CD4-positive, alpha-beta T cell treated with Interleukin-4 for 4 hours (primary cell): Measurements from ENCODE around the gene DSCAM.
"Not testable (repeated sequence)": the region's sequence is repeated elsewhere in the genome, so short reads cannot be mapped to it uniquely, and the experiment has no call there.

Experiments used
- DNase-seq: peaks from one replicate; pipeline ENCODE4 v3.0.0-alpha.2; 2020

Gene DSCAM

GRCh38 chr21:40846587-40847411, at the start of gene DSCAM:
Gene DSCAM, minus strand, starts transcription at chr21:40847158. Its CDS starts 497 bp downstream, at chr21:40846661.
- no peak for DNase-seq

- not testable (repeated sequence) for DNase-seq
These were observed 48.7 kb upstream of the DSCAM start for GRCh38 chr21:40895697-40896096.

GRCh38 chr21:40886931-40887330, 40.0 kb upstream of the DSCAM start:
- DNase-seq: no peak

GRCh38 chr21:40886006-40886405, 39.0 kb upstream of the DSCAM start:
- no peak for DNase-seq

GRCh38 chr21:40882192-40882915, 35.4 kb upstream of the DSCAM start:
- no peak for DNase-seq

- DNase-seq: no peak
These were observed 34.8 kb upstream of the DSCAM start for GRCh38 chr21:40881767-40882166.

- no peak for DNase-seq
These were observed 24.1 kb upstream of the DSCAM start for GRCh38 chr21:40871099-40871498.

- DNase-seq: no peak
These were observed 16.9 kb upstream of the DSCAM start for GRCh38 chr21:40863839-40864238.

GRCh38 chr21:40858517-40858916, 11.6 kb upstream of the DSCAM start:
- DNase-seq: no peak

- no peak for DNase-seq
These were observed 7.2 kb upstream of the DSCAM start for GRCh38 chr21:40853956-40854688.

- no peak for DNase-seq
These were observed 5.6 kb upstream of the DSCAM start for GRCh38 chr21:40852563-40852962.

GRCh38 chr21:40851749-40852148, 4.8 kb upstream of the DSCAM start:
- DNase-seq: no peak

- no peak for DNase-seq
These were observed 3.1 kb upstream of the DSCAM start for GRCh38 chr21:40850071-40850470.

GRCh38 chr21:40847951-40848350, 993 bp upstream of the DSCAM start:
- no peak for DNase-seq

- no peak for DNase-seq
These were observed 855 bp downstream of the DSCAM start for GRCh38 chr21:40846103-40846502.

GRCh38 chr21:40845441-40845995, 1.4 kb downstream of the DSCAM start:
- DNase-seq: no peak

GRCh38 chr21:40844935-40845334, 2.0 kb downstream of the DSCAM start:
- no peak for DNase-seq

GRCh38 chr21:40842197-40842552, 4.8 kb downstream of the DSCAM start:
- no peak for DNase-seq

- no peak for DNase-seq
These were observed 5.3 kb downstream of the DSCAM start for GRCh38 chr21:40841524-40842196.

- DNase-seq: no peak
These were observed 6.4 kb downstream of the DSCAM start for GRCh38 chr21:40840401-40841125.

- no peak for DNase-seq
These were observed 7.4 kb downstream of the DSCAM start for GRCh38 chr21:40839521-40839920.

- no peak for DNase-seq
These were observed 9.5 kb downstream of the DSCAM start for GRCh38 chr21:40837456-40837855.
